ENCODE measurements around the gene MYH9.

GRCh38 chr22:36334081-36334820 lies 53.5 kb downstream of the MYH9 start:
- peak in 2 of 3 experiments; percentile 35 to 54; a peak in 3 of 6 replicates for TF ChIP-seq CTCF (IDR thresholded peaks at IDR 0.05 in 2 of 3, conservative IDR thresholded peaks at IDR 0.05 in 1 of 3; ENCODE audit: borderline replicate concordance in 1 of 3, insufficient read depth in 1 of 3, low read depth in 2 of 3, low read length in 2 of 3)
- no peak for TF ChIP-seq EZH2 (IDR thresholded peaks at IDR 0.05)

Measured in HCT116 (cell line).